Fibroblast of gingiva (primary cell): ENCODE data around the gene ARMC7.
A peak's percentile ranks its signal among the peaks of the same experiment; 100 is the strongest.
"Not testable (repeated sequence)": the region's sequence is repeated elsewhere in the genome, so short reads cannot be mapped to it uniquely, and the experiment has no call there.

Experiments
- DNase-seq: peaks from one replicate; pipeline ENCODE4 v3.0.0-alpha.2; 2011; ENCODE audit warnings: low read depth

Gene ARMC7

GRCh38 chr17:75102385-75102821 is 7.4 kb upstream of the ARMC7 start:
- DNase-seq: no peak

- DNase-seq: no peak
Measured at GRCh38 chr17:75103601-75104554, 5.9 kb upstream of the ARMC7 start.

DNA sequence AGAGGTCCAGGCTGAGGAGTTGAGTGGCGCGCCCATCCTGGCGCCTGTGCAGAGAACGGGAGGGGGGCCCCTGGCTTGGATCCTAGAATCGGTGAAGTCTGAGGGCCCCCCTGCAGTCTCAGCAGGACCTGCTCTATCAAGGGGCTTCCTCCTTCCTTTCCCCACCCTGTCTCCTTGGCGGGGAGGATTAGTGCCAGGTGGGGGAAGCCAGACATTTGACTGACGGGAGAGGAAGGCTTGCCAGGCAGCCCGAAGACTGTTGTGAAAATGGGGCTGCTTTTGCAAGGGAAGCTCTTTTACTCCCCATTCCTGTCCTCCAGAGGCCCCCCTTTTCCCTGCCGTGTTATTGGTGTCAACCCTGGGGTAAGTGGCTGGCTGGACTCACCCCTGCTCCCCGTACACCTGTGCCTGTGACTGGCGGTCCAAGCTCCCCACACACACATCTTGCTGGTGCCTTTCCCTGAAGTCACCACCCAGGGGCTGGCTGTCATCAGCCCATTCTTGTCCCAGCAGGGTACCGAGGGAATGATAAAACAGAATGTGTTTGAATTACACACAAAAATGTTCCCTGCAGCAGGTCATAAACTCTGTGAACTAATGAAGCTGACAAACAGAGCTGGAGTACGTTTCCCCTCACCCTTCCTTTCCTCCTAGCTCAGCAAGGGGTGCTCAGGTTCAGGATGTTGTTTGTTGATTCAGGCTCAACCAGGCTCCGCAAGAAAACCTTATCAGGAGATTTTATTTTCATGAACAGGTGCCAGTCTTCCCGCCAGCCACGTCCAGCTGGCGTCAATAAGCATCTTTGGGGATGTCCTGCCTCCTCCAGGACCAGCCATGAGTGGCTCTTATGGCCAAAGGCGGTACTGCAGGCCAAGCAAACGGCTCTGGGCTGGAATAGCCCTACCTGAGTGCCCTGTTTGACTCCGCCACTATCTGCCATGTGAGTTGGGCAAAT is 4.4 kb upstream of the ARMC7 start:
- DNase-seq: peak; percentile 40

DNA sequence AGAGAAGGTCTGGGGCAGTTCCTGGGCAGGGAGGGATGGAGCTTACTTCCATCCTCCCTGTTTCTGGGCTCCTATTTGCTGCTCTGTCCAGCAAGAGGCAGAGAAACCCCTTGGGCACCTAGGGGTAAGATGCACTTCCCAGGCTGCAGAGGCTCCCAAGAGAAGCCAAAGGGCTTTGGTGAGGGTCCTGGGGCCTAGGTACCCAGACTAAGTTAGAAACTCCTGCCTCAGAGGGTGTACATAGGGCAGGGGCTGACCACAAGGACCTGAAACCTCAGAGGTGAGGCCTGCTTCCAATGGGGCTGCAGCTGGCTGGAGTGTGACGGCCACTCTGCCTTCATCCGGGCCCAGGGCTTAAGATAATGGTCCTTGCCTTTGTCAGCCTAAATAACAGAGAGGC is 1.6 kb upstream of the ARMC7 start:
- DNase-seq: no peak

- DNase-seq: no peak
Measured at GRCh38 chr17:75109046-75109406, 743 bp upstream of the ARMC7 start.

DNA sequence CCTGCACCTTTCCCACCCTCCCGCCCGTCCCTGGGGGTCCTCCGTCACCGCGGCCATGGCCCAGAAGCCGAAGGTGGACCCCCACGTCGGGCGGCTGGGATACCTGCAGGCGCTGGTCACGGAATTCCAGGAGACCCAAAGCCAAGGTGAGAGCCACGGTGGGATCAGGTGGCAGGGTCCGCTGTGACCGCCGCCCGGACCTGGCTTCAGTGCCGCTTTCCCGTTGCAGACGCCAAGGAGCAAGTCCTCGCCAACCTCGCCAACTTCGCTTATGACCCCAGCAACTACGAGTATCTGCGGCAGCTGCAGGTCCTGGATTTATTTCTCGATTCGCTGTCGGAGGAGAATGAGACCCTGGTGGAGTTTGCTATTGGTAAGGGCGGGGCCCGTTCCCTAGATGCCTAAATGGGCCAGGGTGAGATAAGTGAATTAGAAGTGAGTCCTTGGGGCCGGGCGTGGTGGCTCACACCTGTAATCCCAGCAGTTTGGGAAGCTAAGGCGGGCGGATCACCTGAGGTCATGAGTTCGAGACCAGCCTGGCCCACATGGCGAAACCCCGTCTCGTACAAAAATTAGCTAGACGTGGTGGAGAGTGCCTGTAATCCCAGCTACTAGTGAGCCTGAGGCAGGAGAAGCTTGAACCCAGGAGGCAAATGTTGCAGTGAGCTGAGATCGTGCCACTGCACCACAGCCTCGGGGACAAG is 617 bp downstream of the ARMC7 start:
- no peak for DNase-seq

GRCh38 chr17:75111777-75112335 is 2.1 kb downstream of the ARMC7 start:
- DNase-seq: no peak

GRCh38 chr17:75113798-75114551 is 4.2 kb downstream of the ARMC7 start:
- DNase-seq: peak; percentile 83

GRCh38 chr17:75114552-75115314 is 5.0 kb downstream of the ARMC7 start:
- no peak for DNase-seq

GRCh38 chr17:75115555-75115954 is 5.8 kb downstream of the ARMC7 start:
- peak; percentile 58 for DNase-seq

GRCh38 chr17:75116737-75117136 is 7.0 kb downstream of the ARMC7 start:
- DNase-seq: no peak

DNA sequence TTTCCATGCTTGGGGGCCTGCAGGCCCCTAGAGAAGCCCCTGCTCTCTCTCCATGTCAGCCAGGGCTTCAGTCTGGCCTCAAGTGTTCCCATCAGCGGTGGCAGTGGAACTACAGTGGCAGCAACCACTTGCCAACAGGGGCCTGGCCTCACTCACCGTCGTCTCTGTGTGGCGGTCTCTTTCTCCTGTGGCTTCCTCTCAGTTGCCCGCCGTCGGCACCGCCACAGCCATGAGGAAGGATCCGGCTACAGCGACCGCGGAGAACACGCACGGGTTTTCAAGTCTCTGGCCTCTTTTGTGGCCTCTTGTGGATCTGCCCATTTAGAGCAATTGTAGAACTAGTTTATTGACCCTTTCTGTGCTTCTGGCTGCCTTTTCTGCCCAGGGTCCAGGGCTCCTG is 8.5 kb downstream of the ARMC7 start:
- DNase-seq: no peak

- DNase-seq: no peak
Measured at GRCh38 chr17:75124041-75124818, 14.5 kb downstream of the ARMC7 start.

- no peak for DNase-seq
Measured at GRCh38 chr17:75124819-75125162, 15.0 kb downstream of the ARMC7 start.

- no peak for DNase-seq
Measured at GRCh38 chr17:75125984-75126383, 16.2 kb downstream of the ARMC7 start.

DNA sequence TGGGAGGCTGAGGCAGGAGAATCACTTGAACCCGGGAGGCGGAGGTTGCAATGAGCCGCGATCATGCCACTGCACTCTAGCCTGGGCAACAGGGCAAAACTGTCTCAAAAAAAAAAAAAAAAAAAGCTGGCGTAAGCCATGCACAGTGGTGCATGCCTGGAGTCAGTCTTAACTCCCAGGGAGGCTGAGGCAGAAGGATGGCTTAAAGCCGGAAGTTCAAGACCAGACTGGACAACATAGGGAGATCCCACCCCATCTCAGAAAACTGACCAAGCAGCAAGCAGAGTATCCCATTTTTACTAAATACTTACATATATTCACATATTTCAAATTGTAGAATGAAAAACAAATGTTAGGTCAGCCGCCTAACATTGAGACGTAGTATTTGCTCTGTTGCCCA is 17.2 kb downstream of the ARMC7 start:
- no peak for DNase-seq

GRCh38 chr17:75127936-75128335 is 18.2 kb downstream of the ARMC7 start:
- not testable (repeated sequence) for DNase-seq

DNA sequence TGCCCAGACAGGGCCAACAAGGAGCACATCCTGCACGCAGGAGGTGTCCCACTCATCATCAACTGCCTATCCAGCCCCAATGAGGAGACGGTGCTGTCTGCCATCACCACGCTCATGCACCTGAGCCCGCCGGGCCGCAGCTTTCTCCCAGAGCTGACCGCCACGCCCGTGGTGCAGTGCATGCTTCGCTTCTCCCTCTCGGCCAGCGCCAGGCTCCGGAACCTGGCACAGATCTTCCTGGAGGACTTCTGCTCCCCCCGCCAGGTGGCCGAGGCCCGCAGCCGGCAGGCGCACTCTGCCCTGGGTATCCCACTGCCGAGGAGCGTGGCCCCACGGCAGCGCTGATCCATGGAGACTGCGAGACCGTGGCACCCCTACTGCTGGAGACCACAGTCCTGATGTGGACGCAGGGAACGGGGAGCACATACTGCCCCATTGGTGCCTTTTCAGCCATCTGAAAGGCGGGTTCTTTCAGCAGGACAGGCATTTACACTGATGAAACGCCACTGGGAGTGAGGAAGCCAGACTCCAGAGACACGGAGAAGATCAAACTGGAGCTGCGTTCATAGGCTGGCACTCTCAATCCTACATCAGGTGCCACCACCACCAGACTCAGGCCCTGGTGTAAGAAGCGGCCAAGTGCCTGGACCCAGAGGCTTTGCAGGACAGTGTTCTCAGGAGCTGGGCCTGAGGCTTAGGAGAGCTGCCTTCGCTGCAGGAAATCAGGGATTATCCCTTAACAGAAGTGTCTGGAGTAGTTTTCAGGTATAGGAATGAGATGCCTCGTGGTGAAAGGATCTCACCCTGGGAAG is 19.1 kb downstream of the ARMC7 start:
- DNase-seq: no peak

DNA sequence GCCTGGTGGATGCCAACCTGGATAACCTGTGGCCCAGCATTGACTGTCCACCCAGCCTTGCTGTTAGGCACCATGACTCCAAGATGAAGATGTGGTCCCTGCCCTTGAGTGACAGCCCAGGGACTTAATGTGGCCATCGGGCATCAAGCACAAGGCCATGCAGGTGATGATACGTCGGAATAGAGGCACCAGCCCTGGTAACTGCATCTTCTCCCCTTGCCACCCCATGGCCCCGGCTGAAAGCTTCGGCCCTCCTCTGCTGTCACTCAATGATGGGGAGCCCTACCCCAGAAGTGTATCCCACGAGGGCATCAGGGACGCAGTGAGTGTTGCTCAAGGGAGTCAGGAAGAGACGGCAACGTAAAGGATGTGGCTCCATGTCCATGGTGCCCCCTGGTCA is 19.8 kb downstream of the ARMC7 start:
- no peak for DNase-seq
